NCI-H446 (cell line): ENCODE data around the gene MATN4.

ENCODE experiments used
- DNase-seq, 2 experiments: peaks; one replicate each; lab custom pipeline; 2025; lab: John Stamatoyannopoulos, UW

MATN4 gene

DNA sequence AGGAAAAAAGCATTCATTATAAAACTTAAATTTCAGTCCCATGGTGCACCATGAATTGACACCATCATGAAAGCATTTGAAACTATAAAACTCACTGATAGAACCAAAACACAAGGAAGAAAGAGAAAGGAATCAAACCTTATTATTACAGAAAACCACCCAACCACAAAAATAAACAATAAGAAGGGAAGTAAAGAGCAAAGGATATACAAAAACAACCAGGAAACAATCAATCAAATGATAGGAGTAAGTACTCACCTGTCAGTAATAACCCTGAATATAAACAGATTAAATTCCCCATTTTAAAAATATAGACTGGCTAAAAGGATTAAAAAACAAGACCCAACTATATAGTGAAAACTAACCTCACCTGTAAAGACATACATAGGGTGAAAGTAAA is 59.5 kb downstream of the MATN4 start:
- no peak for DNase-seq

- no peak for DNase-seq
These were observed 60.2 kb downstream of the MATN4 start for GRCh38 chr20:45247865-45248264.

- no peak for DNase-seq
These were observed 62.0 kb downstream of the MATN4 start for GRCh38 chr20:45246109-45246508.
